GM23248 (cell line): Measurements from ENCODE around the gene TBC1D14. TPM values are rescaled to one million over a fixed set of nuclear protein-coding genes. Genes with fewer than 3 reads are reported as not detected.

Source experiments
- DNase-seq: peaks from one replicate; pipeline ENCODE4 v3.0.0-alpha.2; 2015
- H2AFZ ChIP-seq: fragments of 200-600 bp; sonication (generic); 2 replicates; pipeline ENCODE4 v1.6.1; 2016; ENCODE audit warnings: antibody characterized with exemption
- H3F3A ChIP-seq: fragments of 200-600 bp; sonication (generic); 2 replicates; pipeline ENCODE4 v1.6.1; 2016; ENCODE audit warnings: mild to moderate bottlenecking, antibody characterized with exemption, mixed run types; ENCODE audit not compliant: insufficient read depth
- H3K27ac ChIP-seq: fragments of 200-600 bp; sonication (generic); 2 replicates; pipeline ENCODE4 v1.5.1; 2016; ENCODE audit warnings: mild to moderate bottlenecking
- H3K27me3 ChIP-seq: fragments of 200-600 bp; sonication (generic); replicated peaks from 2 replicates; pipeline ENCODE4 v1.6.1; 2016; ENCODE audit warnings: mild to moderate bottlenecking; ENCODE audit not compliant: insufficient read depth
- H3K36me3 ChIP-seq: fragments of 200-600 bp; sonication (generic); 2 replicates; pipeline ENCODE4 v1.6.1; 2016; ENCODE audit warnings: low read depth, mild to moderate bottlenecking
- H3K4me1 ChIP-seq: fragments of 200-600 bp; sonication (generic); 2 replicates; pipeline ENCODE4 v1.6.1; 2016; ENCODE audit warnings: mild to moderate bottlenecking; ENCODE audit not compliant: insufficient read depth
- H3K4me2 ChIP-seq: fragments of 200-600 bp; sonication (generic); one replicate; pipeline ENCODE4 v1.6.1; 2016; ENCODE audit warnings: mild to moderate bottlenecking; ENCODE audit not compliant: unreplicated experiment
- H3K4me3 ChIP-seq: fragments of 200-600 bp; sonication (generic); 2 replicates; pipeline ENCODE4 v1.5.1; 2016; ENCODE audit warnings: mild to moderate bottlenecking
- H3K79me2 ChIP-seq: fragments of 200-600 bp; sonication (generic); 2 replicates; pipeline ENCODE4 v1.6.1; 2016; ENCODE audit warnings: mild to moderate bottlenecking; ENCODE audit not compliant: insufficient read depth
- H3K9ac ChIP-seq: fragments of 200-600 bp; sonication (generic); 2 replicates; pipeline ENCODE4 v1.6.1; 2016; ENCODE audit warnings: mild to moderate bottlenecking
- H3K9me2 ChIP-seq: fragments of 200-600 bp; sonication (generic); 2 replicates; pipeline ENCODE4 v1.6.1; 2016; ENCODE audit warnings: mixed run types, mild to moderate bottlenecking, moderate library complexity; ENCODE audit not compliant: insufficient read depth
- H3K9me3 ChIP-seq: fragments of 200-600 bp; sonication (generic); one replicate; pipeline ENCODE4 v1.6.1; 2017; ENCODE audit warnings: low read depth
- H4K20me1 ChIP-seq: fragments of 200-600 bp; sonication (generic); 2 replicates; pipeline ENCODE4 v1.6.0; 2016; ENCODE audit not compliant: insufficient read depth
- EZH2 ChIP-seq: fragments of 200-600 bp; sonication (generic); IDR thresholded peaks from 2 replicates; pipeline ENCODE4 v1.6.1; 2018; ENCODE audit warnings: antibody characterized with exemption, mild to moderate bottlenecking; ENCODE audit not compliant: insufficient read depth, poor library complexity, severe bottlenecking
- EZH2phosphoT487 ChIP-seq: fragments of 200-600 bp; sonication (generic); IDR thresholded peaks from 2 replicates; pipeline ENCODE4 v1.6.1; 2018; ENCODE audit warnings: antibody characterized with exemption, moderate library complexity, mild to moderate bottlenecking, low read depth; ENCODE audit not compliant: insufficient read depth
- WGBS, 2 experiments: methylation state at CpG; one replicate each; pipeline ENCODE4 v1.1.6; 2015 to 2017; ENCODE audit warnings: low lambda C conversion rate in 2 of 2, low coverage in 1 of 2; ENCODE audit errors: missing lambda C conversion rate in 2 of 2; 5-methylcytosine and 5-hydroxymethylcytosine counted together
- in situ Hi-C: fragments of 300-500 bp; cut with MboI; formaldehyde crosslinking; loops from 2 replicates; pipeline ENCODE4 v1.15.0; 2020
- polyA plus RNA-seq: library from polyadenylated mRNA; unstranded; fragments of >200 nt; fragmentation: Nextera tagmentation; extraction: Ambion mirVana; gene quantifications from 2 replicates; pipeline ENCODE4 v1.2.1, GENCODE V29; 2016
- total RNA-seq: library from RNA; depleted of rRNA; stranded (reverse); fragments of >200 nt; shearing (Covaris generic); gene quantifications from 2 replicates; pipeline ENCODE4 v1.2.3, GENCODE V29; 2014

Gene TBC1D14
- total and polyA plus RNA-seq, 2 experiments from 2014 or later = 20.4 to 39.1 TPM

DNA sequence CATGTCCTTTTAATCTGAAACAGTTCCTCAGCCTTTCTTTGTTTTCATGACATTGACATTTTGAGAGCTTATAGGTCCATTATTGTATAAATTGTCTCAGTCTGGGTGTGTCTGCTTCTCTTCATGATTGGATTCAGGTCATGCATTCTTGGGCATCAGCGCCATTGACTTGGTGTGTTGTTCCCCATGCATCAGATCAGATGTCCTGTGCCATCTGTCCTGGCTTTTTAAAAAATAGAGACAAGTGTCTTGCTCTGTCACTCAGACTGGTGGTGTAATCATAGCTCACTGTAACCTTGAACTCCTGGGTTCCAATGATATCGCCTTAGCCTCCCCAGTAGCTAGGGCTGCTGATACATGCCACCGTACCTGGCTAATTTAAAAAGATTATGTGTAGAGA lies 55.7 kb downstream of the TBC1D14 start:
- Histone ChIP-seq H3F3A (no peaks in the 10 kb centered on the region), H3K4me3 (no peak overlapping the region), H3K4me1 (0 out of 2 replicates have a peak, but pooled peaks cover 4% of the 10 kb centered on the region), H3K79me2 (no peaks in the 10 kb centered on the region), H4K20me1 (no peaks in the 10 kb centered on the region), H3K36me3 (no peaks in the 10 kb centered on the region), H3K4me2 (no peak overlapping the region), H3K27me3 (no peaks in the 10 kb centered on the region), H3K27ac (no peak overlapping the region), H3K9me3 (no peaks in the 10 kb centered on the region), H2AFZ (no peak overlapping the region), H3K9me2 (no peaks in the 10 kb centered on the region), H3K9ac (no peak overlapping the region)
- in situ Hi-C loops = no loop called here
- no peak for DNase-seq
- 95 to 98% methylated on average over 3 of the region's 3 CpGs for WGBS, 2 experiments
- TF ChIP-seq EZH2 = no peak
- no peak for TF ChIP-seq EZH2phosphoT487

DNA sequence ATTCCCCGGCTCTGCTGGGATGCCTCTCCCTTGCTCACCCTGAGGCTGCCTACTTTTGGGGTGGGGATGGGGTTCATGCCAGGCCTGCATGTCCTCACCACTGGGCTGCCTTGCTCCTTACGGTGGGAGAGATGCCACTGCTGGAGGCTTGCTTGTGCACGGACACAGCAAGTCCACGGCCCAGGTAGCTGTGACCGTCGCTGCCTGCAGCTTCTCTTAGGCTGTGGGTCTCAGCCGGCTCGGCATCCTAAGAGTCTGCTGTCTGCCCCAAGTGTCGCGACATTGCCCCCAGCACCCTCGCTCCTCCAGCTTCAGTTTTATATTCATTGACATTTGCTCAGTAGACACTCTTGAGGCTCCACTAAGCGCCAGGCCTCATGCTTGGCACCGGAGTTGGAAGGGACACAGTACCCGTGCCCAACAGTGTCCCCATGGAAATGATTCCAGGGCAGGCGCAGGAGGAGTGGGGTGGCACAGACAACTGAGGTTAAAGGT lies 58.3 kb downstream of the TBC1D14 start:
- 97 to 100% methylated on average over 15 of the region's 15 CpGs for WGBS, 2 experiments
- Histone ChIP-seq H4K20me1 (no peaks in the 10 kb centered on the region), H3K4me3 (no peak overlapping the region), H3K9me2 (no peaks in the 10 kb centered on the region), H3K27ac (no peak overlapping the region), H2AFZ (no peak overlapping the region), H3K9me3 (no peaks in the 10 kb centered on the region), H3K4me1 (0 out of 2 replicates have a peak, but pooled peaks cover 4% of the 10 kb centered on the region), H3K9ac (no peak overlapping the region), H3K4me2 (no peak overlapping the region), H3F3A (no peaks in the 10 kb centered on the region), H3K36me3 (no peaks in the 10 kb centered on the region), H3K27me3 (no peaks in the 10 kb centered on the region), H3K79me2 (no peaks in the 10 kb centered on the region)
- TF ChIP-seq EZH2phosphoT487 (no peak), EZH2 (no peak)
- DNase-seq = no peak
- in situ Hi-C loops = no loop called here

DNA sequence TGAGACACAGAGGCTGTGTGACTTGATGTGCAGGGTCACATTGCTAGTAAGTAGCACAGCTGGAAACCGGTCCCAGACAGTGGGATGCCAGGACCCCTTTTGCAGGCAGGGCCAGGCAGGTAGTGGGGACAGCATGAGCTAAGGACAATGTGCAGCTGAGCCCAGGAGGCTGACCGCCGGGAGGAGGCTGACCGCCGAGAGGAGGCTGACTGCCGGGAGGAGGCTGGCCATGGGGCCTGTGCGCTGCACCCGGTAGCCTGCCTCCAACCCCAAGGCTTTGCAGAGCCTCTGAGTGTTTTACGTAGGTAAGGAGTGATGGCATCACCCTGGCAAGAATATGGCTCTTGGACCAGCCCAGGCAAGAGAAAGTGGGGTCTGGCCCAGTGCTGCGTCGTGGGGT lies 58.9 kb downstream of the TBC1D14 start:
- H3K4me2 ChIP-seq = no peak overlapping the region
- 70 to 76% methylated on average over 11 of the region's 11 CpGs for WGBS, 2 experiments
- in situ Hi-C loops = no loop called here

GRCh38 chr4:6969826-6970800 lies 60.5 kb downstream of the TBC1D14 start:
- Histone ChIP-seq H4K20me1 (no peaks in the 10 kb centered on the region), H3F3A (no peaks in the 10 kb centered on the region), H3K4me3 (no peak overlapping the region), H3K4me2 (no peak overlapping the region), H3K4me1 (0 out of 2 replicates have a peak, but pooled peaks cover 7% of the 10 kb centered on the region), H3K79me2 (no peaks in the 10 kb centered on the region), H2AFZ (no peak overlapping the region), H3K36me3 (no peaks in the 10 kb centered on the region), H3K9me3 (no peaks in the 10 kb centered on the region), H3K9ac (no peak overlapping the region), H3K9me2 (no peaks in the 10 kb centered on the region), H3K27ac (no peak overlapping the region), H3K27me3 (no peaks in the 10 kb centered on the region)
- TF ChIP-seq EZH2 (no peak), EZH2phosphoT487 (no peak)
- in situ Hi-C loops = no loop called here
- WGBS, 2 experiments = 90% methylated on average over 17 to 18 of the region's 18 CpGs
- no peak for DNase-seq

More for the DNA sequence above, 58.9 kb downstream of the TBC1D14 start:
- H3K4me1 ChIP-seq = 0 out of 2 replicates have a peak, but pooled peaks cover 4% of the 10 kb centered on the region
- H4K20me1 ChIP-seq = no peaks in the 10 kb centered on the region
- no peak overlapping the region for H2AFZ ChIP-seq
- no peak overlapping the region for H3K27ac ChIP-seq
- no peaks in the 10 kb centered on the region for H3K36me3 ChIP-seq
- H3K4me3 ChIP-seq = no peak overlapping the region
- TF ChIP-seq EZH2 (no peak), EZH2phosphoT487 (no peak)
- no peaks in the 10 kb centered on the region for H3K9me2 ChIP-seq
- H3K27me3 ChIP-seq = no peaks in the 10 kb centered on the region
- H3K79me2 ChIP-seq = no peaks in the 10 kb centered on the region
- DNase-seq = no peak
- no peak overlapping the region for H3K9ac ChIP-seq
- H3F3A ChIP-seq = no peaks in the 10 kb centered on the region
- H3K9me3 ChIP-seq = no peaks in the 10 kb centered on the region
